ENCODE results near the gene PLIN4.

DNA sequence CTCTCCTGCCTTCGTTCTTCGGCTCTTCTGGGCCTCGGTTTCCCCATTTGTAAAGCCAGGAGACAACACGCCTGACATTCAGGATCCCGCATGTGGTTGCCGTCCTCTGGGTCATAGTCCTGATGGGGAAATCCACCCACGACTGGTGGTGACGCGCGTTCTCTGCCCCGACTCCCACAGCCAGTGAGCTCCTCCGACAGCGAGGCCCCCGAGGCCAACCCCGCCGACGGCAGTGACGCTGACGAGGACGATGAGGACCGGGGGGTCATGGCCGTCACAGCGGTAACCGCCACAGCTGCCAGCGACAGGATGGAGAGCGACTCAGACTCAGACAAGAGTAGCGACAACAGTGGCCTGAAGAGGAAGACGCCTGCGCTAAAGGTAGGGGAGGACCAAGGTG is 29.8 kb downstream of the PLIN4 start:
- no peak for TF ChIP-seq POLR2AphosphoS5 (IDR thresholded peaks at IDR 0.05)
- TF ChIP-seq, protein P1, sequence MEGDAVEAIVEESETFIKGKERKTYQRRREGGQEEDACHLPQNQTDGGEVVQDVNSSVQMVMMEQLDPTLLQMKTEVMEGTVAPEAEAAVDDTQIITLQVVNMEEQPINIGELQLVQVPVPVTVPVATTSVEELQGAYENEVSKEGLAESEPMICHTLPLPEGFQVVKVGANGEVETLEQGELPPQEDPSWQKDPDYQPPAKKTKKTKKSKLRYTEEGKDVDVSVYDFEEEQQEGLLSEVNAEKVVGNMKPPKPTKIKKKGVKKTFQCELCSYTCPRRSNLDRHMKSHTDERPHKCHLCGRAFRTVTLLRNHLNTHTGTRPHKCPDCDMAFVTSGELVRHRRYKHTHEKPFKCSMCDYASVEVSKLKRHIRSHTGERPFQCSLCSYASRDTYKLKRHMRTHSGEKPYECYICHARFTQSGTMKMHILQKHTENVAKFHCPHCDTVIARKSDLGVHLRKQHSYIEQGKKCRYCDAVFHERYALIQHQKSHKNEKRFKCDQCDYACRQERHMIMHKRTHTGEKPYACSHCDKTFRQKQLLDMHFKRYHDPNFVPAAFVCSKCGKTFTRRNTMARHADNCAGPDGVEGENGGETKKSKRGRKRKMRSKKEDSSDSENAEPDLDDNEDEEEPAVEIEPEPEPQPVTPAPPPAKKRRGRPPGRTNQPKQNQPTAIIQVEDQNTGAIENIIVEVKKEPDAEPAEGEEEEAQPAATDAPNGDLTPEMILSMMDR (IDR thresholded peaks at IDR 0.05), result no peak

All from prostate gland (tissue), 2 donors.